GM12878 (cell line): ENCODE results near the gene HS3ST3A1. TPM values are rescaled to one million over a fixed set of nuclear protein-coding genes. Genes with fewer than 3 reads are reported as not detected.

Experiments used
- ATAC-seq: fragments of 200-7000 bp; cut with Tn5 transposase; 3 replicates; pipeline ENCODE4 v1.9.1; 2020; ENCODE audit warnings: mild to moderate bottlenecking, moderate library complexity
- BruUV-seq: library from RNA; stranded (reverse); fragments of 400-500 nt; replicated peaks from 2 replicates; lab custom pipeline; 2021; lab: Mats Ljungman, UMichigan
- CTCF ChIA-PET: fragments of 300-600 bp; sonication (Branson Sonifier 250); formaldehyde crosslinking; extraction: SDS; loops from one replicate; lab custom pipeline; 2021; ENCODE audit warnings: inconsistent platforms; lab: Yijun Ruan, JAX
- POLR2A ChIA-PET: fragments of 350-600 bp; formaldehyde crosslinking; extraction: SDS; loops from one replicate; lab custom pipeline; 2021; ENCODE audit warnings: inconsistent platforms; lab: Charles Lee
- RAD21 ChIA-PET: fragments of 300-600 bp; sonication (Branson Sonifier 250); formaldehyde crosslinking; loops from one replicate; lab custom pipeline; 2023; ENCODE audit warnings: antibody characterized with exemption; ENCODE audit not compliant: unreplicated experiment; lab: Charles Lee
- SMC1A ChIA-PET: fragments of 300-600 bp; sonication (Branson Sonifier 250); formaldehyde crosslinking; loops from one replicate; lab custom pipeline; 2023; ENCODE audit not compliant: unreplicated experiment, uncharacterized antibody; lab: Charles Lee
- DNase-seq: peaks from one replicate; pipeline ENCODE4 v3.0.0-alpha.2; 2011; ENCODE audit warnings: low read depth, low spot score
- FAIRE-seq: peaks from 3 replicates; lab custom pipeline; 2011; peaks lifted over from hg19 to GRCh38; lab: Jason Lieb, UNC
- H2AFZ ChIP-seq: 2 replicates; pipeline ENCODE4 v1.6.0; 2011; ENCODE audit warnings: low read depth, low read length, control low read depth; ENCODE audit not compliant: control insufficient read depth
- H3K27ac ChIP-seq: 2 replicates; pipeline ENCODE4 v1.5.1; 2011; ENCODE audit warnings: control low read depth; ENCODE audit not compliant: control insufficient read depth, insufficient read depth
- H3K27me3 ChIP-seq, 2 experiments: replicated peaks in 1 of 2; 2 replicates each; pipeline versions ENCODE4 v1.6.0 to v1.6.1; 2011; ENCODE audit warnings: low read length in 1 of 2; ENCODE audit not compliant: control insufficient read depth in 2 of 2, insufficient read depth in 2 of 2
- H3K36me3 ChIP-seq, 2 experiments: 2 replicates each; pipeline ENCODE4 v1.5.1; 2011; ENCODE audit warnings: low read length in 1 of 2; ENCODE audit not compliant: control insufficient read depth in 2 of 2, insufficient read depth in 2 of 2
- H3K4me1 ChIP-seq: 2 replicates; pipeline ENCODE4 v1.6.1; 2011; ENCODE audit warnings: mild to moderate bottlenecking, low read length, moderate library complexity, mixed read lengths; ENCODE audit not compliant: control insufficient read depth, insufficient read depth
- H3K4me2 ChIP-seq: 2 replicates; pipeline ENCODE4 v1.6.0; 2011; ENCODE audit warnings: control low read depth; ENCODE audit not compliant: control insufficient read depth, insufficient read depth
- H3K4me3 ChIP-seq: fragments of 200-600 bp; sonication (generic); 2 replicates; pipeline ENCODE4 v1.5.1; 2016
- H3K79me2 ChIP-seq: 2 replicates; pipeline ENCODE4 v1.6.0; 2011; ENCODE audit warnings: low read length; ENCODE audit not compliant: control insufficient read depth, insufficient read depth
- H3K9ac ChIP-seq: 2 replicates; pipeline ENCODE4 v1.8.0; 2011; ENCODE audit warnings: low read length, control low read depth, mixed read lengths; ENCODE audit not compliant: control insufficient read depth, insufficient read depth
- H3K9me3 ChIP-seq: replicated peaks from 3 replicates; pipeline ENCODE4 v1.5.1; 2011; ENCODE audit warnings: mild to moderate bottlenecking, low read length; ENCODE audit not compliant: control insufficient read depth, insufficient read depth
- H4K20me1 ChIP-seq: 2 replicates; pipeline ENCODE4 v1.6.0; 2011; ENCODE audit not compliant: control insufficient read depth, insufficient read depth
- BMI1 ChIP-seq: fragments of 450-650 bp; IDR thresholded peaks from 2 replicates; pipeline ENCODE4 v1.6.1; 2016; ENCODE audit warnings: mild to moderate bottlenecking, moderate library complexity, borderline replicate concordance
- KDM1A ChIP-seq: fragments of 200-600 bp; sonication (generic); IDR thresholded peaks from 2 replicates; pipeline ENCODE4 v1.6.1; 2016; ENCODE audit warnings: borderline replicate concordance
- MEF2A ChIP-seq: IDR thresholded peaks from 2 replicates; pipeline ENCODE4 v1.6.1; 2011; ENCODE audit warnings: low read depth, mild to moderate bottlenecking, low read length, moderate library complexity; ENCODE audit not compliant: insufficient read depth
- MEF2B ChIP-seq: fragments of 450-650 bp; IDR thresholded peaks from 2 replicates; pipeline ENCODE4 v1.6.1; 2018; ENCODE audit warnings: mild to moderate bottlenecking, moderate library complexity; ENCODE audit not compliant: partially characterized antibody, poor library complexity, severe bottlenecking
- MTA3 ChIP-seq: IDR thresholded peaks from 2 replicates; pipeline ENCODE4 v1.6.1; 2012; ENCODE audit warnings: low read length, inconsistent platforms, borderline replicate concordance
- PKNOX1 ChIP-seq: fragments of 450-650 bp; IDR thresholded peaks from 2 replicates; pipeline ENCODE4 v1.6.1; 2016; ENCODE audit warnings: mild to moderate bottlenecking
- POU2F2 ChIP-seq: IDR thresholded peaks from 3 replicates; pipeline ENCODE4 v1.6.1; 2011; ENCODE audit warnings: low read depth, mild to moderate bottlenecking, low read length, borderline replicate concordance
- SREBF2 ChIP-seq: IDR thresholded peaks from 2 replicates; pipeline ENCODE4 v1.6.1; 2012; ENCODE audit warnings: mild to moderate bottlenecking, low read length
- ZBTB4 ChIP-seq: fragments of 450-650 bp; formaldehyde crosslinking; IDR thresholded peaks from 2 replicates; pipeline ENCODE4 v1.4.0; 2022; ENCODE audit warnings: mild to moderate bottlenecking, moderate library complexity
- WGBS: methylation state at CpG from one replicate; pipeline ENCODE4 v1.1.6; 2016; ENCODE audit warnings: low lambda C conversion rate; ENCODE audit not compliant: insufficient replicate concordance, insufficient coverage; ENCODE audit errors: missing lambda C conversion rate; 5-methylcytosine and 5-hydroxymethylcytosine counted together
- in situ Hi-C: fragments of 300-500 bp; cut with MboI; formaldehyde crosslinking; loops from 9 replicates; pipeline ENCODE4 v1.14.3; 2018; ENCODE audit warnings: mixed read lengths
- intact Hi-C: fragments of 100-400 bp; cut with micrococcal nuclease; formaldehyde crosslinking; loops from one replicate; pipeline ENCODE4 v1.14.2; 2022; ENCODE audit not compliant: unreplicated experiment
- polyA plus RNA-seq, 11 experiments: library from polyadenylated mRNA; depleted of rRNA in 4 of 11; unstranded in 6 of 11; stranded (reverse) in 5 of 11; fragments of >200 nt; fragmentation: Nextera tagmentation in 4 of 11; fragmentation: Illumina TruSeq in 1 of 11; extraction: Ambion mirVana in 4 of 11; extraction: Trizol in 1 of 11; gene quantifications; 1 replicate in 1 of 11; 2 replicates in 10 of 11; pipeline versions ENCODE4 v1.2.1 to v1.2.3, GENCODE V29; 2011 to 2016; ENCODE audit warnings: inconsistent platforms in 2 of 11, missing spikeins in 2 of 11, low read depth in 1 of 11
- total RNA-seq, 4 experiments: library from RNA; depleted of rRNA in 3 of 4; stranded (reverse); fragments of >200 nt in 3 of 4; fragmentation: Illumina TruSeq in 1 of 4; extraction: Trizol in 1 of 4; gene quantifications; 2 replicates each; pipeline versions ENCODE4 v1.2.1 to v1.2.3, GENCODE V29; 2013 to 2021

Gene HS3ST3A1
- total and polyA plus RNA-seq, 10 of the 15 experiments (the other 5 are each of a cell fraction or from before 2014, with no cell fraction given): 0.24 to 0.26 TPM; not detected in 8

GRCh38 chr17:13568582-13569397 is 32.9 kb downstream of the HS3ST3A1 start:
- Histone ChIP-seq H4K20me1 (no peaks in the 10 kb centered on the region), H3K36me3 (no peaks in the 10 kb centered on the region), H3K4me3 (no peak overlapping the region), H3K27ac (no peak overlapping the region), H3K9me3 (no peaks in the 10 kb centered on the region; the same call in 2 of the 3 replicates), H2AFZ (no peak overlapping the region), H3K4me1 (no peaks in the 10 kb centered on the region), H3K9ac (no peak overlapping the region), H3K4me2 (no peak overlapping the region), H3K27me3 (no peaks in the 10 kb centered on the region), H3K79me2 (no peaks in the 10 kb centered on the region)
- no peak for TF ChIP-seq MEF2A
- peak; percentile 73 for TF ChIP-seq MEF2B
- no TSS peak for BruUV-seq
- 7% methylated on average over 7 of the region's 7 CpGs for WGBS
- no peak for ATAC-seq
- CTCF ChIA-PET: interaction anchor here (0.8 to 2.2 kb wide), 5 partner anchors 24 to 231 kb away, joined by 3 to 7 read pairs (median 5); no protein-coding TSS in a partner anchor
- RAD21 ChIA-PET: interaction anchor here (0.8 to 2.8 kb wide), 5 partner anchors 13 to 230 kb away, joined by 3 to 10 read pairs (median 3); no protein-coding TSS in a partner anchor
- DNase-seq: no peak
- in situ Hi-C loops (no loop called here), intact Hi-C loops (no loop called here)
- FAIRE-seq: no peak
- POLR2A ChIA-PET: interaction anchor here (0.6 kb wide), 1 partner anchor 376 kb away, joined by 5 read pairs; no protein-coding TSS in a partner anchor
- SMC1A ChIA-PET: interaction anchor here (0.6 to 3.5 kb wide), 17 partner anchors 8 to 230 kb away, joined by 3 to 17 read pairs (median 4); no protein-coding TSS in a partner anchor

- 0% methylated on average over 3 of the region's 3 CpGs for WGBS
- ChIA-PET SMC1A (interaction anchor here (0.8 to 1.8 kb wide), 4 partner anchors 29 to 166 kb away, joined by 3 to 5 read pairs (median 4); no protein-coding TSS in a partner anchor), CTCF (no interaction called here), RAD21 (interaction anchor here (0.7 to 2.1 kb wide), 4 partner anchors 10 to 177 kb away, joined by 3 to 7 read pairs (median 6); no protein-coding TSS in a partner anchor), POLR2A (interaction anchor here (0.7 kb wide), 1 partner anchor 543 kb away, joined by 6 read pairs; no protein-coding TSS in a partner anchor)
- Histone ChIP-seq H3K27me3 (no peaks in the 10 kb centered on the region), H3K9me3 (no peaks in the 10 kb centered on the region; the same call in 2 of the 3 replicates), H2AFZ (no peak overlapping the region), H3K4me2 (no peak overlapping the region), H4K20me1 (no peaks in the 10 kb centered on the region), H3K9ac (no peak overlapping the region), H3K4me1 (no peaks in the 10 kb centered on the region), H3K79me2 (no peaks in the 10 kb centered on the region), H3K27ac (no peak overlapping the region), H3K4me3 (no peak overlapping the region), H3K36me3 (no peaks in the 10 kb centered on the region)
- BruUV-seq: no TSS peak
- in situ Hi-C loops: no loop called here
- no peak for DNase-seq
- FAIRE-seq: no peak
- intact Hi-C loops: no loop called here
- no peak for ATAC-seq
- no peak for TF ChIP-seq MTA3
- no peak for TF ChIP-seq BMI1
- no peak for TF ChIP-seq POU2F2
- TF ChIP-seq KDM1A: no peak
- TF ChIP-seq PKNOX1: no peak
- TF ChIP-seq SREBF2: no peak
- TF ChIP-seq ZBTB4 (CRISPR knock-in tag): no peak
Measured at GRCh38 chr17:13563866-13564265, 37.9 kb downstream of the HS3ST3A1 start.
